Cerebellar cortex (tissue), 1 donor: ENCODE measurements around the gene CDH23.
A peak's percentile ranks its signal among the peaks of the same experiment; 100 is the strongest.

Experiments used
- DNase-seq: peaks from one replicate; pipeline ENCODE4 v3.0.0-alpha.2; 2015; ENCODE audit warnings: low spot score

Gene CDH23

GRCh38 chr10:71661779-71662336, 265.1 kb downstream of the CDH23 start:
- DNase-seq = no peak

- DNase-seq = no peak
These were observed 266.6 kb downstream of the CDH23 start for GRCh38 chr10:71663311-71663710.

- DNase-seq = no peak
These were observed 267.9 kb downstream of the CDH23 start for GRCh38 chr10:71664585-71664984.

DNA sequence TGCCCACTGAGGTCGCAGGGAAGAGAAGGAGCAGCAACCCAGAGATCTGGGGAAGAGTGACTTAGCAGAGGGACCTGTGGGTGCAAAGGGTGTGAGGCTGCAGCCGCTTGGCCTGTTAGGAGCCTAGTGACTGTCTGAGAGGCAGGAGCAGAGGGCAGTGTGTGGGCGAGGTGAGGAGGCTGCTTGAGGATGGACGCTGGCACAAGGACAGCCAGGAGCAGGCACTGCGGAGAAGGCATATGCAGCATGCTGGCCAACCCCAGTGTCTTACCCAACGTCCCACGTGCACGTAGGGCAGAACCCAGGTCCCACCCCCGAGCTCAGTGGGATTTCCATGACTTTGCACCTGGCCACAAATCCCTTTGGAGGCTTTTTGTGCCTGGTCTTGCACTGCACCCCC, 268.7 kb downstream of the CDH23 start:
- DNase-seq = peak; percentile 69

- no peak for DNase-seq
These were observed 270.1 kb downstream of the CDH23 start for GRCh38 chr10:71666639-71667386.

DNA sequence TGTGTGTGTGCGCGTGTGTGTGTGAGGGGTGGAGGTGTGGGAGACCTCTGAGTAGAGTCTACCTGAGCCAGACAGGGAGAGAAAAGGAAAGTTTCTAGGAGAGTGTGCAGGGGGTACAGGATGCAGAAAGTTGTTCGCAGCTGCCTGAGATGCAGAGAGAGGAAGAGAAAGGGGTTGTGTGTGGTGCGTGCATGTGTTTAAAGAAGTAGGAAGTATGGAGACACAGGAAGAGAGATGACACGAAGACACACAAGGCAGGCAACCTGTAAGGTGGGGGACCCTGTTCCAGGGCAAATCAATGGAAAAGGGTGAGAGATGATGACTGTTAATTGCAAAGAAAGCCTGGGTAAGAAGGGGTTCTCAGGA, 270.6 kb downstream of the CDH23 start:
- no peak for DNase-seq

DNA sequence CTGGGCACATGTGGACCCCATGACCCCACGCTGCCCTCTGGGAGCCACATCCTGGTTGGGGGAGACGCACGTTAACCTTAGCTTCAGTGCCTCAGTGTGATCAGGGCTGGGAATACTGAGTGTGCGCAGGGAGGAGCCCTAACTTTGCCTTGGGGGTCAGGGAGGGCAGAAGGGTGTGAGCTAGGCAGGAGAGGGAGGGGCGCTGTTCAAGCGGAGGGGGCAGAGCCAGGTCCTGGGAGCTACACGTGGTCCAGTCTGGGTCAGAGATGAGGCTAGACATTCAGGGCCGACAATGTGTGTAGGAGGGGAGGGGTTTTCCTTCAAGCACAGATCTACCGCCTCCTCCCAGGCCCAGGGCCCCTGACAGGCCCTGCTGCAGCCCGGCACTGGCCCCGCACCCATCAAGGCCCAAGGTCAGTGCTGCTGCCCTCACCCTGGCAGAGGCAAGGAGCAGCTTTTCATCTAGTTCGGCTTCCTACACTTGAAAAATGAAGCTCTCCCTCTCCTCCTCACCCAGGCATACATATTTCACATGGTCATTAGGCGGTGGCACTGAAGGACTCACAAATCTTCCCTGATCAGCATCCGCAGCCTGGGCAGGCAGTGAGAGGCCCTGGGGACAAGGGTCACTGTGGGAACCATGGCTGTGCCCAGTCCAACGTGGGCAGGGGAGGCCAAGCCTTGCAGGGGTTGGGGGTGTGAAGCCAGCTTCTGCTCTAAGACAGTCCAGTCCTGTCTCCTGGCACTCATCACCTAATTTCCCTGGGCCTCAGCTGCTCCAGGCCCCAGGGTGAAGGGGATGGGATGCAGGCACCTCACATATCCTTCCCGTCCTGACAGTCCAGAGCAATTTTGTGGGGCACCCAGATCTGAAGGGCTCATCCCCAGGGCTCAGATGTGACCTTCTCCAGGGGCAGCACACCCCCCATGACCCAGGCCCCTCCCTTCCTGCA, 275.6 kb downstream of the CDH23 start:
- no peak for DNase-seq

DNA sequence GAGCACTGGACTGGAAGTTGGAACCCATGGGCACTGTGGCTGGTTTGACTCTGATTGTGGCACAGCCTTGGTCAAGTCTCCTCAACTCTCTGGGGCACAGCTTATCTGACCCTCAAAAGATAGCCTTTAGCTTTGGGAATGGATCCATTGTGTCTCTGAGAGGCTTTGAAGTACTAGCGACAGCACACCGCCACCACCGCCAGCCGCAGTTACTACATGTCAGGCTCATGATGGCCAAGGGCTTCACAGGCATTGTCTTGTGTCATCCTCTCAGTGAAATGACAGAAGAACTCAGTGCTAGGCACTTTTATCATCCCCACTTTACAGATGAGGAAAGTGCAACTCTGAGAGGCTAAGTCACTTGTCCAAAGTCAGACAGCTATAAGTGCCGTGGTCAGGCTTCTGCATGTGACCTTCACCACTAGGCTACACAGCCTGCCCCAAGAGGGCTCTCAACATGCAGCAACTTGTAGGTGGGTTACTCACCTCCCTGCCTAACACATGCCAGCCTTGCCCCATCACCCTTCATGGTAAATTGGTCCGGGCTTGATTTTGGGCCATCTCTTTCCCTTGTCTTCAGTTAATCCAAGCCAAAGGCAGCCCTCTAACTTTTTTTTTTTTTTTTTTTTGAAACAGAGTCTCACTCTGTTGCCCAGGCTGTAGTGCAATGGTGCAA, 278.7 kb downstream of the CDH23 start:
- DNase-seq = no peak

DNA sequence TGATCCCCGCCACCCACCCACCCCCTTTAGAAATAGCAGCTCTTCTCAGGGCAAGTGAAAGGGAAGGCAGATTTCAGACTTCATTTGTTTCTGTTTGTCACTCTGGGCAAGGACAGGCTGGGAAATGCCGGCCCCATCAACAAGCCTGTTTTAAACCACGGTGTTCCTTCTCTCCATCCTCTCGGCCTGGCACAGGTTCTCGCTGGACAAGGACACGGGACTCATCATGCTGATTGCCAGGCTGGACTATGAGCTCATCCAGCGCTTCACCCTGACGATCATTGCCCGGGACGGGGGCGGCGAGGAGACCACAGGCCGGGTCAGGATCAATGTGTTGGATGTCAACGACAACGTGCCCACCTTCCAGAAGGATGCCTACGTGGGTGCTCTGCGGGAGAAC, 280.5 kb downstream of the CDH23 start:
- DNase-seq = peak; percentile 73

- DNase-seq = no peak
These were observed 281.5 kb downstream of the CDH23 start for GRCh38 chr10:71678057-71678805.

GRCh38 chr10:71679425-71679824, 282.7 kb downstream of the CDH23 start:
- DNase-seq = no peak

DNA sequence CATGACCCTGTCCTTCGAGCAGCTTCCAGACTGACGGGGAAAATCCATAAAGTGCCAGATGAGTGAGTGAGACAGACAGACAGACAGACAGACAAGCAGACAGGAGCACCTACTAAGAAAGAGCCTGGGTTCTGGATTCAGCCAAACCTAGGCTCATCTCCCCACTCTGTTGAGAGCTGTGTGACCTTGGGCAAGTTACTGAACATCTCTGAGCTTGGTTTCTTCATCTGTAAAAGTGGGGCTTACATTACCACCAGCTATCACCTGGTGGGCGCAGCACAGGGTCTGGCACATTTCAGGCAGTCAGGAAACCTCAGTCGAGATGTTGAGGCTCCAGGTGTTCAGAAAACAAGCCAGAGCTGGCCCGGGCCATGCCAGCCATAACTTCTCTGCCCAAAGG, 285.3 kb downstream of the CDH23 start:
- no peak for DNase-seq

- no peak for DNase-seq
These were observed 286.6 kb downstream of the CDH23 start for GRCh38 chr10:71683301-71683700.

- DNase-seq = no peak
These were observed 287.8 kb downstream of the CDH23 start for GRCh38 chr10:71684356-71685173.

DNA sequence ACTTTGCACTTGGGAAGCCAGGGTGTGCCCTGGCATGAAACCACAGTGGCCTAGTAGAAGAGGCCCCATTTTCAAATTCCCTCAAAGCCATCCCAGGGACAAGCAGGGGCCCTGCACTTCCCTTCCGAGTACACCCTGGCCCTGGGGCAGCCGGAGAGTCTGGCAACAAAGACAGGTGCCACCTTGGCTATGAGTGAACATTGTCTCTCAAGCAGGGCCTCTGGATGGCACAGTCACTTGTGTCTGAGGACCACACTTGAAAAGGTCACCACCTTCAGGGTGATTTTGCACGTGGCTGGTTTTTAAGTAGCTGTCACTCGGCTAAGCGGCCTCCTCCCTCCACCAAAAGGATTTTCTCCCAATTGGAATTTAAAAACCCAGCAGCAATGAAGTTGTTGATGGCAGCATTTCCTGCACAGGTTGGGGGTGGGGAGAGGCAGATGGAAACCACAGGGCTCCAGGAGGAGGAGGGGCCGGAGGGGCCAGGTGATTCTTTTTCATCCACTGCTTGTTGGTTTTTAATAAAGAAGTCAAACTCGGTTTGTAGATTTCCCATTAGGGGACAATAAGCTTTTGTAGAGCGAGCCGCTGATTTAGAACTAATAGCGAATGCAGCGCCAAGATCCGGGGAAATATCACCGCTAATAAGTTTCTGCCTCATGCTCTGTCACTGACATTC, 289.0 kb downstream of the CDH23 start:
- peak; percentile 80 for DNase-seq

DNA sequence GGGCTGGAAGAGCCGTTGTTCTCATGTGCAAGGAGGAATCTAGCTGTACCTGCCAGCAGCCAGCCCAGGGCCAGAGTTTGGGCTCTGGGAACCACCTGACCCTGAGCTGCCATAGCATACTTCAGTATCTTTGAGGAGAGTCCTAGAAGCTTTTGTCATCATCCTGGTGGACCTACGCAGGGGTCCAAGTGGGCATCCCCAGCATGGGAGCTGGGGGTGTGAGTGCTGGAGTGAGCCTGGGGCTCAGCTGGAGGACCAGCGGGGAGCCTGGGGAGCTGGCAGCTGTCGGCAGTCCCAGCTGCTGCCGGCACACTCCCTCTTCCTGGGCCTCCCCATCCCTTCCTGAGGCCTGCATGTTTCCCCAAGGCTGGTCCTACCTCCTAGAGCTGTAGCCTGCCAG, 290.4 kb downstream of the CDH23 start:
- no peak for DNase-seq

DNA sequence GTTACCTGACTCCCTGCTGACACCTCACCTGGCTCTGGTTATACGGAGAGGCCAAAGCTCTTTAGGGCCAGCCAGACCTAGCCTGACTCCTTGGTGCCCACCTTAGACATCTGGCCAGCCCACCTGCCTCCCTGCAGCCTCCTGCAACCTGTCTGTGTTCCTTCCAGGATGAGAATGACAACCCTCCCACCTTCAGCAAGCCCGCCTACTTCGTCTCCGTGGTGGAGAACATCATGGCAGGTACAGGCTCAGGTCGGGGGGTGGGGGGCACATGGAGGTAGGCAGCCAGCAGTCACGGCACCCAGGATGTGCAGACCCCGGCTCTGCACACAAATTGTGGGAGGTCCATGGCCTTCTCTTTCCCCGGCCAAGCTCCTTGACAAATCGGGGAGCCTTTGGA, 290.8 kb downstream of the CDH23 start:
- DNase-seq = no peak

GRCh38 chr10:71688256-71688655, 291.5 kb downstream of the CDH23 start:
- DNase-seq = no peak

GRCh38 chr10:71690094-71690720, 293.5 kb downstream of the CDH23 start:
- DNase-seq = no peak

GRCh38 chr10:71691405-71691804, 294.7 kb downstream of the CDH23 start:
- DNase-seq = no peak
